ENCODE measurements around the gene TRPC4AP.

- TF ChIP-seq CTCF (IDR thresholded peaks at IDR 0.05) (no peak), POLR2AphosphoS5 (IDR thresholded peaks at IDR 0.05; ENCODE audit: insufficient read depth in 1 of 2, low read depth in 1 of 2) (no peak)
Measured at GRCh38 chr20:35085477-35086225, 7.0 kb downstream of the TRPC4AP start.
